GM19438 (cell line): ENCODE results near the gene AP1G2.
A peak's percentile ranks its signal among the peaks of the same experiment; 100 is the strongest.

Experiments
- ATAC-seq: cut with Tn5 transposase; IDR thresholded peaks from one replicate; pipeline ENCODE4 v1.9.1; 2021; ENCODE audit warnings: low read depth; ENCODE audit not compliant: unreplicated experiment

AP1G2 gene

DNA sequence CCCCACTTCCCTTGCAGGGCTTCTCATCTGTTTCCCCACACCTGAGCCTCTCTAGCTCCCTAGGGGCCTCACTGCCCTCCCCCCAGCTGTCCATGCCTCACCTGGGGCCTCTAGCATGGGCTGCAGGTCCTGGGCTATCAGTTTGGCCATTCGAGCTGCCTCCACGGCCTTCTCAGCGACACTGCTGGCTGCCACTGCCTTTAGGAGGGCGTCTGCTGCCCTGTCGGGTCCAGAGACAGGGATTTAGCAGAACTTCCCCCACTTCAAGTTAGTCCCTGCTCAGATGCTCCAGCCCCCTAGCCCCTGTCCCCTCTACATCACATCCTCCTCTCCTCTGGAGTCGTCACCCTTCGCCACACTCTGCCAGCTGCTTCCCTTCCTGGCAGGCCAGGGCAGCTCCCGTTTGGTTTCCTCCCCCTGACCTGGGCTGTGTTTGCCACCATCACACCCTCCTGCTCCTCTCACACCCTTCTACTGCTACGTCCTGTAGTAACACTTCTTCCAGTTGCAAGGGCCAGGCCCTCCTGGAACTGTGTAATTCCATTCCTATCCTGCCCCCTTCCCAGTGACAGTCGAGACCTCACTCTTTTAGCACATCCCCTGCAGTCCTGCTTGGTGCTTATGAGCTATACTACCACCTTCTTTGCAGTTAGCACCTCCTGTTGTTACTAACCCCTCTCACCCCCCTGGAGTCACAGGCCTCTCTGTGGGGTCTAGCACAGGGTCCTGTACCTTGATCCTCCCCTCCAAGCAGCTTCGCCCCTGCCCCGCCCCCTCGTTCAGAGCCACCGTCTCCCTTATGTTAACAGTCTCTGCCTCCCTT is 4.3 kb upstream of the AP1G2 start:
- no peak for ATAC-seq

DNA sequence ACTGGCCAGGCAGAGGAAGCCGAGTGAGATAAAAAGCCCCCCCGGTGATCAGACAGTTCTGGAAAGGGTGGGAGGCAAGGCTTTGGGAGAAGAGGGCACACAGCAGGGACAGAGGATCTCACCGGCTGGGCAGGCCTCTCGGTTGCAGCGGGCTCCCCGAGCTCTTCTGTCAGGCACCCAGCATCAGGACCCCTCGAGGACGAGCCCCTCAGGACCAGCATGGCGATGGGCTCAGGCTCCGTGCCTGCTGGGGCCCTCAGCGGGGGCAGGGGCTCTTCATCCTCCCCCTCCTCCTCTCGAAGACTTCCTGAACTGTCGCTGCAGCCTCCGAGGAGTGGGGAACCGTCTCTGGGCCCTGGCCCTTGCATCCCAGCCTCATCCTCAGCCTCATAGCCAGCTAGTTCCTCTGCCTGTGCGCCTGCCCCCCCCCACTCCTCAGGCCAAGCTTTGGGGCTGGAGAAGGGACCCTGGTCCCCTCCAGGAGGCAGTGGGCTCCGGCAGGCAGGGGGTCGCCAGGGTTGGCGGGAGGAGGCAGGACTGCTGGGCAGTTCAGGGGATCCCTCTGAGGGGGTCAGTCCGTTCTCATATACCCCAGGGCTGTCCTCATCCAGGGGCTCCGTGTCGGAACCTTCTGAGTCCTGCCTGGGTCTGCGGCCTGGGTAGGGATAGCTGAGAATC is 3.4 kb upstream of the AP1G2 start:
- ATAC-seq: no peak

DNA sequence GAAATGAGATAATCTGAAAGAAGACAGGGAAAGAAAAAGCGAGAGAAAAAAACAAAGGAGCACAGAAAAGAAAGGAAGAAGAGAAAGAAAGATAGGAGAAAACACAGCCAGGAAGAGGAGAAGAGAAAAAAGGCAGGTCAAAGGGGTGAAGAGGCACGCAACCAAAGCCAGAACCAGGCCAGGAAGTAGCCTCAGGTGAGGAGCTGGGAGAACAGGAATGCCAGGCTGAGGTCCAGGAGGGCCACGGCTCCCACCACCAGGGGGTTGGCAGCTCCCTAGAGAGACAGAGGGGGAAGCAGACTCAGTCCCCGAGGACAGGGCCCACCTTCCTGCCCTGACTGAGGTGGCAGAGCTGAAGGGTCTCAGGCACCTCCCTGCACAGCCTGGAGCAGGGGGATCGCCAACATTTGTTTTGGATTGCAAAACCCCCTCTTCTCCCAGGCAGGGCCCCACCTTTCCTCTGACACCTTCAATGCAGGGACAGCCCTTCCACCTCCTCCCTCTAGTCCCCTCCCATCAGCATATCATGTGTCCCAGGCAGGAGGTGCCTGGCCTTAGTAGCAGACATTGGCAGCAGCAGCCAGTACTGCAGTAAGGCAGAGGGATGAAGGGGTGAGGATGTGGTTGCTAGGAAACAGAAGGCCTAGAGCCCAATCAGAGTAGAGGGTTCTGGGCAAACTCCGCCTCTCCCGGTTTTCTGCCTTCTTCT is 2.0 kb upstream of the AP1G2 start:
- ATAC-seq: no peak

DNA sequence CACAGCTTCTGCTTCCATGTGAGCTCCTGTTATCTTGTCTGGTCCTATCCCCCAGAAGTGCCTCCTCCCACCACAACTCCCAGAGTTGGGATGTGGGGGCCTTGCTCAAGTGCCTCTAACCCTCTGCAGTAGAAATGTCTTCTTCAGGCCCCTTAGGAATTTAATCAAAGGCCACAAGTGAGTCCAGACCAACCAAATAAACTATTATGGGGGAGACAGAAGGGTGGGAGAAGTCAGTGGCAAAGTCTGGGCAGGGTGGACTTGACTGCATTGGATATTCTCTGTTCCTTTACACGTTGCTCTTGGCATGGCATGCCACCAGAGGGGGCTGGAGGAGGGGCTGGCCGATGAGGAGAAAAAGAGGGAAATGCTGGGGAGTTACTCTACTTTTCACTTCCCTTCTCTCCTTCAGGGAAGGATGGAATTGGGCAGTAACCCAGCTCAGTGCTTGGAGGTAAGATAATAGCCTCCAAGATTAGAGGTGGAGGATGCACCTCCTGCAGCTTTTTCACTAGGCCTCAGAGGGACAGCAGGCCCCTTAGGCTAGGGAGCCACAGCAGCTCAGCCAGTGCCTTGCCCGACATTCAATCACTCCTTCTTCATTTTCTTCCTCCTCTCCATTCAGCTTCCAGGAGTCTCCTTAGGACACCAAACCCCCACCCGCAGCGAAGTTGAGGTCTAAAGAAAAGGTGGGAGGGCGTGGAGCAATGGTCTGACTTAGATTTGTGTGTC is 1.2 kb upstream of the AP1G2 start:
- no peak for ATAC-seq

DNA sequence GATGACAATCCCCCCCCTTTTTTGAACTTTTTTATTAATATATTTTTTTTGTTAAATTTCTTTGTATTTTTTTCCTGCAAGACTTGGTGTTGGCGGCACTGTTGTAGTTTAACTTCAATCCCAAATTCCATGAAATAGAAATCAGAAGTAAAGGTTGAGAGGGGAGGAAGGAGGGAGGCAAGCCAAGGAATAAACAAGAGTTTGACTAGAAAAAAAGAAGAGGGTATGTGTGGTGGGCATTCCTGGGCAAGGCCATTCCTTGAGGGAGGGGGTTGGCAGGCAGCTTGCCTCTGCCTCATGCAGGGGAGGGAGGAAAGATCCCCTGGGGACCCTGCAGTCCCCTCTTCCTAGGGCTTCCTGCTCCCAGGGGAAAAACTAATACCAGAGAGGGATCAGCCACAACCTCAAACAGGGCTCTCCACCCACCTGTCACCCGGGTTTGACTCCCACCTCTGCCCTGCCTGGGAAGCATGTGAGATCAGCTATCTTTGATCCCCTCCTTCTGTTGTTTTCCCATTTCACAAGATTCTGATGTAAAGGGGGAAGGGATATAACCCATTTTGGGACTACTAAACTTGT is 519 bp upstream of the AP1G2 start:
- no peak for ATAC-seq

DNA sequence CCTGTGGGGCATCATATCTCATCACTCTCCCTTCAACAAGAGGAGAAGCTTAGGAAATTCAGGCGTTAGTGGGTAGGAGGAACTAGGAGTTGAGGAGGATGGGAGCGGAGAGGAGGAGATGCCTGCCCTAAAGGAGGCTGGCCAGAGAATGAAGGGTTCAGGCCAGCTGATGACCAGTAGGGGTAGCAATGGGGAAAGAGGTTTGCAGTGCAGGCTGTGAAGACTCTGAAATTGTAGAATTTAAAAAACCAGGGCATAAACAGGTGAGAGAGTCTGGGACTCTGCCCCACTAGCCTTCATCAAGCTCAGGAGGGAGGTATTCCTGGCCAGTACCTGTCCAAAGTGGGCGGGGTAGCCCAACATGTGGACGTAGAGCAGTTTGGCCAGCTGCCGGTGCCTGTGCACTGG is 809 bp downstream of the AP1G2 start:
- ATAC-seq: peak; percentile 8

DNA sequence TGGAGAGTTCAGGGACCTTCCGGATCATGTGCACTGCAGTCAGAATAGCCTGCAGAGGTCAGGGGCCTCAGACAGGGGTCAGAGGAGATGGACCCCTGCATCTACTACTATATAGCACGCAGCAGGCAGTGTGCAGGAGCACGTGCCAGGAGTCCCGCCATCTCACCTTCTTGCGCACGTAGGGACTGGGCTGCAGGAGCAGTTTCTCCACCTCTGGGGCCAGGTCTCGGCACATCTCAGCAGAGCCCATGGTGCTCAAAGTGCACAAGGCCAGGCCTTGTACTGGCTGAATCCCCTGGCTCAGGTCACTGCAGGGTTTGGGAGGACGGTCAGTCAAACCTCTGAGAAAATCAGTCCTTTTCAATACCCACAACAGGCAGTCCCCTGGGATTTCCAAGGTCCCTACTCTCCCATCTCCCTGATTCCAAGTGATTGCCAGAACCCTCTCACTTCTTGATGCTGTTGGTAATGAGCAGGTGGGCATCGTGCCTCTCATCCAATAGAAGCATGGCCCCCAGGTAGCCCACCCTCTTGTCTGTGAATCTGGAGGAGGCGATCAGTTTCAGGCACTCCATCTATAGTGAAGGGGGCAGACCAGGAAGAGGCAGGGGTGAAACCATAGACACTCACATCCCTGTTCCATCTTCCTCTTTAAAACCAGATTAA is 1.3 kb downstream of the AP1G2 start:
- no peak for ATAC-seq

DNA sequence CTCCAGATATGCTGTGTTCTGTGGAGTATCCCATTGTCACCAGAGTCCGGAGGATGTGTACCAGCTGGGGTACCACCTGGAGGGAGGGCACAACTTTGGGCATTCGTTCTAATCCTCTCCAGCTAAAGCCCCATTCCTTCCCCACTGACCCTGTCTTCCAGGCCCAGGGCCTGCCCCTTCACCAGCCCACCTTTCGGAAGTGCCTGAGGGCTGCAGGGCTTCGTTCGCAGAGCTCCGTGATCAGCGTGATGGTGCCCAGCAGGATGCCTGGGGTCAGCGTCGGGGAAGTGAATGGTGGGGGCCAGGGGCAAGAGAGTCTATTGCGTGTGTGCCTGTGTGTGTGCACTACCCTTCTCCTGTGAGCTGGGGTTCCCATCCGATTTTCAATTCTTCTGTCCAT is 2.0 kb downstream of the AP1G2 start:
- ATAC-seq: no peak

DNA sequence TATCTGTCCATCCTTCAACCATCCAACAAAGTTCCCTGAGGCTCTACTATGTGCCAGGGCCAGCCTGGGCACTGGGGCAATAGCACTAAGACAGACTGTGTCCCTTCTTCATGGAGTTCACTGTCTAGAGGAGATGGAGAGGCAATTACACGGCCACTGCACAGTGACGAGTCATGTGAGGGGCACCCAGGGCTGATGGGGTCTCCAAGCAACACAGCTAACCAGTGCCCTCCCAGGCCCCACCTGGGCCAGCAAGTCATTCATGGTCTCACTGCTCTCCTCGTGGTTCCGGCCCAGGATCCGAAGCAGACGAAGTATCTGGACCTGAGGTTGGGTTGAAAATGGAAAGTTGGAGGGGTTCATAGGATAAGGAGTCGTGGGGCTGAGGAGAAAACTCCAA is 2.7 kb downstream of the AP1G2 start:
- no peak for ATAC-seq

DNA sequence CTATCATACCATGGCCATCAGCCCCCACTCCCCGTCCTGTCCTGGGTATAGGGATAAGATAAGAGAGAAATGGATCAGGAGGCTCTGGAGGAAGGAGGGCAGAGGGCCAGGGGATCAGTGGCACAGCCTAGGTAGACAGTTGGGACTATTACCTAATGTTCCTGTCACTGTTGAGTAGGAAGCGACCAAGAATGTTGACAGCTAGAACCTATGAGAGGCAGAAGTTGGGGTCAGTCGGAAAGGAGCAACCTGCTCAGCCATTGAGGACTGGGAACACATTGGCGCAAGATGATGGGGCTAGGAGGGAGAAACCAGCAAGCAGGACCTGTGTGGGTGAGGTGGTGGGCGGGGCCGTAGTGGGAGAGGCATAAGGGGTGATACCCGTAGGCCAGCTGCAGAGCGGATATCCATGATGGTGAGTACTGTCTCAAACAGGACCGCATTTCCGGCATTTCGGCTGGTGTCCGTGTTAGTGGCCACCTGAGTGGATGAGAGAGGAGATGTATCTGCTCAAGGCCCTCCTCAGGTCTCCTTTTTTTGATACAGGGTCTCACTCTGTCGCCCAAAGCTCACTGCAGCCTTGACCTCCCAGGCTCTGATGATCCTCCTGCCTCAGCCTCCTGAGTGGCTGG is 3.3 kb downstream of the AP1G2 start:
- ATAC-seq: no peak

DNA sequence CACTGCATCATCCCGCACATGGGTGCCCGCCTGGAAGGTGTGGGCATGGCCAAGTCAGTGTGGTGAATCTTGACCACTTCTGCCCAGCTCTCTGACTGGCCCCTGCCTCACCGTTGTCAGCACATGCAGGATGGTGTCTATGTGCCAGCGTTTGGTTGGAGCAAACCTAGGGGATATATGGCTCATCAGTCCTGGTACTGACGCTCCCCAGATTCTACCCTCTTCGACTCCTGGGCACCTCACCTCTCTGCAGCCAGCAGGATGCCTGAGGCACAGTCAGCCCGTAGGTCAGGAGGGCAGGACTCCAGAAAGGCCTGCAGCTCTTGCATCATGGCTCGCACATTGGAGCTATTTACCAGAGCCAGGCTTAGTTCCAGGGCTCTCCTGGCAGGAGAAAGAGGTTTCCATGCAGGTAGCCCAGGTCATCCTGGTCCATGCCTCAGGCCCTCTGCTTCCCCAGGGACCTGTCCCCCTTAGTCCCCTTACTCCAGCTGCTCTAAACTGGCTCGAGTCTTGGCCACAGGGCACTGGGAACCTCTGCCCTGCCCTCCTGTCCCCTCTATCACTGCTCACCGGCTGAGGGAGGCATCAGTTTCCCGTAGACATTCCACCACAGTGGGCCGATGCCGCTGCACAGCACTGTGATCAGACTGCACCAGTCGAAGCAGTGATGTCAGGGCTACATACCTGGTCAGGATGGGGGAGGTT is 4.0 kb downstream of the AP1G2 start:
- no peak for ATAC-seq

DNA sequence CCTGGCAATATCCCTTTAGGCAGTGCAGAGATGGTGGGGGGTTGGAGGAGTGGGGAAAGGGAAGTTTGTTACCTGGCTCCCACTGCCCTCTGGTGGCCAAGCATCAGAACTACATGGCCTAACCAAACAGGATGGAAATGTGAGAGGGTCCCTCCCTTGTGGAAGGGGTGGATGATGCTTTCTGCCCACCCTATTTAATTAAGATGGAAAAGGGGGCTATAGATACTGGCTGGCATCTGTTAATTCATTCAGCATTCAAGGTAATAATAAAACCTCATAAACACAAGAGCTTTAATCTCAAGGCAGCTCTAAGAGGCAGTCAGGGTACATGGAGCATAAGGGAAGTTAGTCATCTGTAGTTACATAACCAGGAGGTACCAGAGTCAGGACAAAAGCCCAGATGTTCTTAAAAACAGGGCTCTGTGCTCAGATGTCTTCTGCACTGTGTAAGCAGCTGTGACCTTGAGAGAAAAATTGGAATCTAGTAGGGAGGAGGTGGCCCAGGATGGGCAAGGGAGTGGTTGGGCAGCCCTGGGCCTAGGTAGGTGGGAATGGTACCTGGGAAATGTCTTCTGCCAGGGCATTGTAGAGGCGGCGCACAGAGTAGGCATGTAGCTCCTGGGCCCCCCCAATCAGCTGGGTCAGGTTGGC is 4.6 kb downstream of the AP1G2 start:
- ATAC-seq: no peak

DNA sequence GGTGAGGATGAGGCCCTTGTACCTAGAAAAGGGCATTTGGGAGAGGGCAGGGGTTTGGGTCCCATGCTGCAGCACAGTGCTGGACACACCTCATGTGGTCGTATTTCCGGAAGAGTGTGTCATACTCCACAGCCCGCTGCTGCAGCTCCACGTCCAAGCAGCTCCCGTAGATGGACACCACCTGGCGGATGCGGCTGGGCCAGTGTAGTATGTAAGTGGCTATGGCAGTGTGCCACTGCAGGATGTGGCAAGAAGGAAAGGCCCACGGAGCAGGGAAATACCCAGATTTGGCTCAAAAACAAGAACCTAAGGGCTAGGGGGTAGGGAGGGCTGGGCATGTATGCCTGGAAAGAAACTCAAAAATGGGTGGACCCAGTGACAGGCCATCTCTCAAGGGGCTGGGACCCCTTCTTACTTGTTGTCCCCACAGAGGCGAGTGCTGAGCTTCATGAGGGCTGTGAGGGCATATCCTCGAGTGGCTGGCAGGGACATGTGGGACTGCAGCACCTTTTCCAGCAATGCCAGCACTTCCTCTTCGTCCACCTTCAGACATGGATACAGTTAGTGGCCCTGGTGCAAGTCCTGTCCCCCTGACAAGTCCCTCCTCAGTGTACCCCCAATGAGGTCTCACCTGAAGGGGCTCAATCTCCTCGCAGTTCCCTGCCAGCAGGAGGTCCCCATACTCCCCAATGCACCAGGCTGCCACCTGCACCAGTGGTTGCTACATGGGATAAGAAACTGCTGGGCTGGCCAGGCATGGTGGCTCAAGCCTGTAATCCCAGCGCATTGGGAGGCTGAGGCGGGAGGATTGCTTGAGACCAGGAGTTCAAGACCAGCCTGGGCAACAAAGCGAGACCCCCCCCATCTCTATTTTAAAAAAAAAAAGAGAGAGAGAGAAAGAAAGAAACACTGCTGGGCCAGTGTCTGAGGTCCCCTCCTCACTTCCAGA is 5.4 kb downstream of the AP1G2 start:
- ATAC-seq: no peak

DNA sequence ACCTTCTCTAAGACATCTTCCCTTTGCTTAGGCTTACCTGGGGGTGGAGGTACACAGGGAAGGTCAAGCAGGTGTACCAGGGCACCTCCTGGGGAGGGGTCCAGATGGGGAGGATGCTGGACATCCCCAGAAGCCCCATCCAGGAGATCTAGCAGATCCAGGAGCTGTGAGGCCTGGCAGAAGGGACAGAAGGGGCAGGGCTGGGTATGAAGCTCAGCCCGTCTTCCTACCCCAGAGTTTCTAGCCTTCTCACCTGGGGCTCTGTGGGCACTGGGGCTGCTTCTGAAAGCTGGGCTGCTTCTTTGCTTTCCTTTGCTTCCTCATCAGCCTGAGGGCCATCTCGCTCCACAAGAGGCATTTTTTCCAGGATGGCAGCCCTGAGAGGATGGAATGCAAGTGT is 6.3 kb downstream of the AP1G2 start:
- ATAC-seq: no peak

DNA sequence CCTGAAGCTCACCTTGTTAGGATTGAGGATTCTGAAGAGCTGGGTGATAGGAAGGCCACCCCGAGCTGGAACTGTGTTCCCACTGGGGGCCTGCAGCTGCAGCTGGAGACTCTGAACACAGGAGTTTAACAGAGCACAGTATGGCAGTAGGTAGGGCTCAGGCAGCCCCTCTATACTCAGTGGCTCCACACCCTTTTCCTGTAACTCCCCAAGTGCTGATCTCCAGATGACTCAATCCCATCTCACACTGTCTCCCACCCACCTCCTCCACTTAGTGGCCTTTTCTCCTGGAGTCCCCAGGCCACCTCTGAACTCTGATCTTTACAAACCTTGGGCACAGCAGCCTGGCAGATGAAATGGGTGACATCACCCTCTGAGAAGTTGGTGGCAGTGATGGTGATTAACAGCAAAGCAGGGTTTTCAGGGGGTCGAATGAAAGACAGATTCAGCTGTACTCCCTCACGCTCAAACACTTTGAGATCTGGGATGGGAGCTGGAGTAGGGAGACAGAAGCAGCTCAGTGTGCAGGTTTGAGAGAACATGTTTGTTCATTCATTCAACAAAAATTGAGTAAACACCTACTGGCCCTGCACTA is 7.6 kb downstream of the AP1G2 start:
- ATAC-seq: no peak

DNA sequence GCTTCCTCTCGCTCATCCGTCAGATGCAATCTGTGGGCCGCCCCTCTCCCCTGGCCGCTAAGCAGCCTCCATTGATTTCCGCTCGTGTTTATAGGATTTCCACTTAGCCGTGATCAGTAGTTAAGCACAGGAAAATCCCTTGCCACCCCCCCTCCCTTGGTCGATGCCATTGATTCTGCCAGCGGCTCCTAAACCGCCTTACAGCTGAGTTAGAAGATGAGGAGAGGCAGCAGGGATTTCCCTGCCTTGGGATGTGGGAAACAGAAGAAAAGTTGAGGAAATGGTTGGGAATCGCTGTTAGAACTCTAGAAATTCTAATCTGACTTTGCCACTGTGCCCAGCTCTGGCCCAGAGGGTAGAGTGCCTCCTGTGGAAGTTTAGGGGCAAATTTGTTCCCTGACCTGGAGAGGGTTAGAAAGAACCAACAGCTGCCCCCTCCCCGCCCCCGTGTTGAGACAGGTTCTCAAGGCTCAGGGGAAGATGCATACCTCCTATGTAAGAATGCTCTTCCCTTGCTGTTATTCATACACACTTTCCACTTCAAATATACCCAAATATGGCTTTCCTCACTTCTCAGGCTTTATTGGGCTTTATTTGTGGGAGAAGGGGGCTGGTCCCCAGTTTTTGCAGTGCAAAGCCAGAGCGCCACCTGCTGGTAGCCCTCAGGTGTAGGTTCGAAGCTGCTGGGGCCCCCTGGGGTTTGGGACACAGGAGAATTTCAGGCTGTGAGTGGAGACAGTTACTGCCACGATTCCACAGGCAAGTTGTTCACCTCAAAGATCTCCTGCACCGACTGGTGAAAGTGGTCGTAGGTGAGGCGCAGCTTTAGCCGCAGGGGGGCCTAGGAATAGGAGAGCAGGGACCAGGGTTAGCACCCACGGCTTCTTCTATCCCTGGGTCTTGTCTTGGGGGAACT is 8.3 kb downstream of the AP1G2 start:
- ATAC-seq: no peak
